Measurements from ENCODE around the gene OR51I1.

OR51I1 gene

GRCh38 chr11:5467527-5467926, 26.2 kb upstream of the OR51I1 start:
- ATAC-seq: no peak
- no peak for TF ChIP-seq BACH2 (CRISPR knock-in tag; IDR thresholded peaks at IDR 0.05; ENCODE audit: borderline replicate concordance)
- no peak for TF ChIP-seq SNAI2 (CRISPR knock-in tag; IDR thresholded peaks at IDR 0.05)
- no peak for TF ChIP-seq CSRNP3 (CRISPR knock-in tag; IDR thresholded peaks at IDR 0.05)
- no peak for TF ChIP-seq ZNF70 (CRISPR knock-in tag; IDR thresholded peaks at IDR 0.05)
- no peak for TF ChIP-seq POU6F1 (CRISPR knock-in tag; IDR thresholded peaks at IDR 0.05; ENCODE audit: borderline replicate concordance, low read depth)
- no peak for TF ChIP-seq ISL1 (CRISPR knock-in tag; IDR thresholded peaks at IDR 0.05)

GRCh38 chr11:5460983-5461621, 19.8 kb upstream of the OR51I1 start:
- TF ChIP-seq BACH2 (CRISPR knock-in tag; IDR thresholded peaks at IDR 0.05; ENCODE audit: borderline replicate concordance): no peak
- ATAC-seq: no peak

- no peak for TF ChIP-seq PATZ1 (CRISPR knock-in tag; IDR thresholded peaks at IDR 0.05; ENCODE audit: borderline replicate concordance)
- no peak for ATAC-seq
These were observed 8.1 kb upstream of the OR51I1 start for GRCh38 chr11:5449432-5449831.

GRCh38 chr11:5449023-5449422, 7.7 kb upstream of the OR51I1 start, which contains the start of gene OR51I2:
OR51I2 (plus strand) TSS chr11:5449323; CDS start chr11:5453489, 4,166 bp downstream.
- ATAC-seq: no peak
- no peak for TF ChIP-seq CSDC2 (CRISPR knock-in tag; IDR thresholded peaks at IDR 0.05)
- TF ChIP-seq ZNF565 (CRISPR knock-in tag; conservative IDR thresholded peaks at IDR 0.05; ENCODE audit: low read depth): no peak
- no peak for TF ChIP-seq PPARA (CRISPR knock-in tag; IDR thresholded peaks at IDR 0.05; ENCODE audit: borderline replicate concordance)
- TF ChIP-seq PATZ1 (CRISPR knock-in tag; IDR thresholded peaks at IDR 0.05; ENCODE audit: borderline replicate concordance): no peak
- TF ChIP-seq ZNF70 (CRISPR knock-in tag; IDR thresholded peaks at IDR 0.05): no peak
- no peak for TF ChIP-seq ARNTL (CRISPR knock-in tag; IDR thresholded peaks at IDR 0.05; ENCODE audit: borderline replicate concordance, low read depth)
- no peak for TF ChIP-seq ZFP30 (CRISPR knock-in tag; IDR thresholded peaks at IDR 0.05)
- no peak for TF ChIP-seq OSR1 (CRISPR knock-in tag; IDR thresholded peaks at IDR 0.05)
- no peak for TF ChIP-seq TCF4 (CRISPR knock-in tag; IDR thresholded peaks at IDR 0.05; ENCODE audit: borderline replicate concordance)
- no peak for TF ChIP-seq BACH2 (CRISPR knock-in tag; IDR thresholded peaks at IDR 0.05; ENCODE audit: borderline replicate concordance)
- TF ChIP-seq ZFP3 (CRISPR knock-in tag; IDR thresholded peaks at IDR 0.05): no peak
- TF ChIP-seq RARB (CRISPR knock-in tag; IDR thresholded peaks at IDR 0.05): no peak

GRCh38 chr11:5443835-5444393, 2.6 kb upstream of the OR51I1 start:
- ATAC-seq: no peak
- no peak for TF ChIP-seq TCF4 (CRISPR knock-in tag; IDR thresholded peaks at IDR 0.05; ENCODE audit: borderline replicate concordance)
- TF ChIP-seq PPARA (CRISPR knock-in tag; IDR thresholded peaks at IDR 0.05; ENCODE audit: borderline replicate concordance): no peak
- no peak for TF ChIP-seq BACH2 (CRISPR knock-in tag; IDR thresholded peaks at IDR 0.05; ENCODE audit: borderline replicate concordance)
- TF ChIP-seq ZFP30 (CRISPR knock-in tag; IDR thresholded peaks at IDR 0.05): no peak
- no peak for TF ChIP-seq ESRRG (CRISPR knock-in tag; IDR thresholded peaks at IDR 0.05)
- no peak for TF ChIP-seq ZC3H10 (CRISPR knock-in tag; IDR thresholded peaks at IDR 0.05)
- TF ChIP-seq OSR1 (CRISPR knock-in tag; IDR thresholded peaks at IDR 0.05): no peak
- no peak for TF ChIP-seq CSRNP3 (CRISPR knock-in tag; IDR thresholded peaks at IDR 0.05)
- no peak for TF ChIP-seq TSHZ2 (CRISPR knock-in tag; IDR thresholded peaks at IDR 0.05)
- TF ChIP-seq PATZ1 (CRISPR knock-in tag; IDR thresholded peaks at IDR 0.05; ENCODE audit: borderline replicate concordance): no peak
